Stimulated activated CD4-positive, alpha-beta T cell treated with anti-CD3 and anti-CD28 coated beads, Interleukin-1b, Interleukin-23, amount 100 ng/mL, for 4 hours (primary cell): ENCODE measurements around the gene GRK1.

Experiments used
- DNase-seq, 2 donors: peaks; one replicate each; pipeline ENCODE4 v3.0.0-alpha.2; 2020; ENCODE audit warnings: low read depth in 2 of 2

The GRK1 gene

GRCh38 chr13:113729187-113730019 lies 62.4 kb downstream of the GRK1 start:
- no peak for DNase-seq

- DNase-seq, result no peak
Measured at GRCh38 chr13:113730258-113730691, 63.3 kb downstream of the GRK1 start.

GRCh38 chr13:113730831-113731191 lies 63.8 kb downstream of the GRK1 start:
- DNase-seq, result no peak

- DNase-seq, result no peak
Measured at GRCh38 chr13:113731192-113732175, 64.5 kb downstream of the GRK1 start.

- no peak for DNase-seq
Measured at GRCh38 chr13:113732176-113732960, 65.3 kb downstream of the GRK1 start.

GRCh38 chr13:113732961-113733950 lies 66.2 kb downstream of the GRK1 start:
- no peak for DNase-seq

GRCh38 chr13:113734099-113734825 lies 67.2 kb downstream of the GRK1 start:
- no peak for DNase-seq

GRCh38 chr13:113734826-113735125 lies 67.8 kb downstream of the GRK1 start:
- no peak for DNase-seq

- no peak for DNase-seq
Measured at GRCh38 chr13:113735194-113735593, 68.2 kb downstream of the GRK1 start.

GRCh38 chr13:113735750-113736149 lies 68.7 kb downstream of the GRK1 start:
- DNase-seq, result no peak

GRCh38 chr13:113736258-113736731 lies 69.3 kb downstream of the GRK1 start:
- no peak for DNase-seq

GRCh38 chr13:113737803-113738202 lies 70.8 kb downstream of the GRK1 start:
- DNase-seq, result no peak

GRCh38 chr13:113739527-113740285 lies 72.7 kb downstream of the GRK1 start:
- no peak for DNase-seq

GRCh38 chr13:113740286-113740556 lies 73.2 kb downstream of the GRK1 start:
- DNase-seq, result no peak

GRCh38 chr13:113740661-113741060 lies 73.6 kb downstream of the GRK1 start:
- DNase-seq, result no peak

GRCh38 chr13:113741191-113741668 lies 74.2 kb downstream of the GRK1 start:
- no peak for DNase-seq

GRCh38 chr13:113742000-113742441 lies 75.0 kb downstream of the GRK1 start:
- no peak for DNase-seq

- no peak for DNase-seq
Measured at GRCh38 chr13:113742445-113743120, 75.6 kb downstream of the GRK1 start.
